GM06990 (cell line): ENCODE data around the gene PVR.

ENCODE experiments used
- DNase-seq: peaks from one replicate; pipeline ENCODE4 v3.0.0-alpha.2; 2011; ENCODE audit not compliant: insufficient read length; ENCODE audit errors: extremely low read depth
- H3K27me3 ChIP-seq: replicated peaks from 2 replicates; pipeline ENCODE4 v1.6.0; 2011; ENCODE audit warnings: low read length; ENCODE audit not compliant: control insufficient read depth, insufficient read depth
- H3K36me3 ChIP-seq: 2 replicates; pipeline ENCODE4 v1.5.1; 2011; ENCODE audit warnings: low read length; ENCODE audit not compliant: control insufficient read depth, insufficient read depth
- H3K4me3 ChIP-seq: replicated peaks from 2 replicates; pipeline ENCODE4 v1.5.1; 2011; ENCODE audit warnings: low read depth, mild to moderate bottlenecking, control low read depth, low read length
- CTCF ChIP-seq: IDR thresholded peaks from 2 replicates; pipeline ENCODE4 v1.5.1; 2011; ENCODE audit warnings: low read length, control low read depth, mild to moderate bottlenecking, inconsistent platforms; ENCODE audit not compliant: insufficient read depth, poor library complexity, severe bottlenecking

The PVR gene

GRCh38 chr19:44649578-44650145, 6.0 kb downstream of the PVR start:
- Histone ChIP-seq H3K27me3 (no peaks in the 10 kb centered on the region; the same call in 1 of the 2 replicates), H3K4me3 (no peak overlapping the region), H3K36me3 (no peaks in the 10 kb centered on the region; the same call in 1 of the 2 replicates)
- no peak for TF ChIP-seq CTCF
- no peak for DNase-seq

- no peak overlapping the region for H3K4me3 ChIP-seq
- no peak for DNase-seq
- H3K36me3 ChIP-seq = no peaks in the 10 kb centered on the region; the same call in 1 of the 2 replicates
- TF ChIP-seq CTCF = no peak
- H3K27me3 ChIP-seq = no peaks in the 10 kb centered on the region; the same call in 1 of the 2 replicates
Observed at GRCh38 chr19:44653343-44653742, 9.6 kb downstream of the PVR start.

- no peaks in the 10 kb centered on the region; the same call in 1 of the 2 replicates for H3K27me3 ChIP-seq
- TF ChIP-seq CTCF = peak; percentile 92
- DNase-seq = peak; percentile 65
- H3K36me3 ChIP-seq = no peaks in the 10 kb centered on the region; the same call in 1 of the 2 replicates
- no peak overlapping the region for H3K4me3 ChIP-seq
Observed at GRCh38 chr19:44653977-44654774, 10.5 kb downstream of the PVR start.

- TF ChIP-seq CTCF = peak; percentile 98
- no peak overlapping the region for H3K4me3 ChIP-seq
- no peaks in the 10 kb centered on the region for H3K27me3 ChIP-seq
- DNase-seq = peak; percentile 57
- no peaks in the 10 kb centered on the region for H3K36me3 ChIP-seq
Observed at GRCh38 chr19:44657211-44657921, 13.7 kb downstream of the PVR start.

- no peaks in the 10 kb centered on the region for H3K27me3 ChIP-seq
- DNase-seq = no peak
- H3K36me3 ChIP-seq = no peaks in the 10 kb centered on the region; the same call in 1 of the 2 replicates
- H3K4me3 ChIP-seq = no peak overlapping the region
- no peak for TF ChIP-seq CTCF
Observed at GRCh38 chr19:44658069-44658733, 14.5 kb downstream of the PVR start.
